Panc1 (cell line): ENCODE results near the gene TMEM163. TPM values are rescaled to one million over a fixed set of nuclear protein-coding genes. Genes with fewer than 3 reads are reported as not detected.
"Not testable (repeated sequence)": the region's sequence is repeated elsewhere in the genome, so short reads cannot be mapped to it uniquely, and the experiment has no call there.

Experiments used
- ATAC-seq: fragments of 200-7000 bp; cut with Tn5 transposase; 2 replicates; pipeline ENCODE4 v1.9.1; 2020; ENCODE audit warnings: mild to moderate bottlenecking, moderate library complexity
- BruUV-seq: library from RNA; stranded (reverse); fragments of 400-500 nt; replicated peaks from 2 replicates; lab custom pipeline; 2021; lab: Mats Ljungman, UMichigan
- CTCF ChIA-PET: fragments of 300-600 bp; sonication (Branson Sonifier 250); formaldehyde crosslinking; loops from one replicate; lab custom pipeline; 2022; ENCODE audit warnings: antibody characterized with exemption; lab: Charles Lee
- POLR2A ChIA-PET: fragments of 300-600 bp; sonication (Branson Sonifier 250); formaldehyde crosslinking; loops from one replicate; lab custom pipeline; 2022; ENCODE audit warnings: antibody characterized with exemption; lab: Charles Lee
- DNase-seq: peaks from one replicate; pipeline ENCODE4 v3.0.0-alpha.2; 2010; ENCODE audit warnings: low read depth, low spot score
- H3K27ac ChIP-seq: 2 replicates; pipeline ENCODE4 v1.5.1; 2011; ENCODE audit warnings: mild to moderate bottlenecking, low read length, inconsistent platforms
- H3K27me3 ChIP-seq: fragments of 200-500 bp; sonication (Bioruptor generic); 2 replicates; pipeline ENCODE4 v1.6.0; 2014; ENCODE audit warnings: low read length, inconsistent platforms; ENCODE audit not compliant: control insufficient read depth, insufficient read depth
- H3K36me3 ChIP-seq: fragments of 200-500 bp; sonication (Bioruptor generic); 2 replicates; pipeline ENCODE4 v1.5.1; 2014; ENCODE audit warnings: inconsistent platforms, mild to moderate bottlenecking, low read length, moderate library complexity; ENCODE audit not compliant: control insufficient read depth, insufficient read depth
- H3K4me1 ChIP-seq: 2 replicates; pipeline ENCODE4 v1.5.1; 2011; ENCODE audit warnings: inconsistent platforms, mild to moderate bottlenecking, low read length, moderate library complexity; ENCODE audit not compliant: control insufficient read depth, insufficient read depth
- H3K4me3 ChIP-seq, 2 experiments: 2 replicates each; pipeline ENCODE4 v1.5.1; 2011 to 2012; ENCODE audit warnings: low read depth in 2 of 2, low read length in 2 of 2, mild to moderate bottlenecking in 2 of 2, inconsistent platforms in 1 of 2, moderate library complexity in 1 of 2
- H3K9me3 ChIP-seq: fragments of 200-500 bp; sonication (Bioruptor generic); 2 replicates; pipeline ENCODE4 v1.5.1; 2014; ENCODE audit warnings: low read depth, mild to moderate bottlenecking, inconsistent platforms, low read length, moderate library complexity; ENCODE audit not compliant: control insufficient read depth, insufficient read depth
- POLR2AphosphoS5 ChIP-seq: IDR thresholded peaks from 2 replicates; pipeline ENCODE4 v1.6.1; 2012; ENCODE audit warnings: mild to moderate bottlenecking, low read depth, low read length, moderate library complexity
- SIN3A ChIP-seq: IDR thresholded peaks from 2 replicates; pipeline ENCODE4 v1.6.1; 2012; ENCODE audit warnings: low read depth, mild to moderate bottlenecking, low read length, moderate library complexity, borderline replicate concordance; ENCODE audit not compliant: insufficient read depth
- TCF7L2 ChIP-seq: IDR thresholded peaks from 2 replicates; pipeline ENCODE4 v1.6.1; 2011; ENCODE audit warnings: mild to moderate bottlenecking, low read depth, low read length, inconsistent platforms
- in situ Hi-C: cut with HindIII; loops from 2 replicates; pipeline ENCODE4 v1.10.0; 2016; ENCODE audit warnings: low sequenced_read_pairs, low pct_unique_long_range_greater_than_20kb
- intact Hi-C: fragments of 100-400 bp; cut with micrococcal nuclease; formaldehyde crosslinking; loops from one replicate; pipeline ENCODE4 v1.10.0; 2022; ENCODE audit not compliant: unreplicated experiment
- total RNA-seq: library from RNA; stranded (reverse); gene quantifications from one replicate; pipeline ENCODE4 v1.2.1, GENCODE V29; 2021; ENCODE audit not compliant: unreplicated experiment
- TF ChIP-seq, protein P1 (sequence below), 2 experiments: IDR thresholded peaks; 2 replicates each; pipeline ENCODE4 v1.6.1; 2011 to 2012; ENCODE audit warnings: low read depth in 2 of 2, control low read depth in 1 of 2, low read length in 1 of 2, mild to moderate bottlenecking in 1 of 2, moderate library complexity in 1 of 2; ENCODE audit not compliant: insufficient read depth in 1 of 2
- TF ChIP-seq, protein P2 (sequence below): fragments of 450-650 bp; IDR thresholded peaks from 2 replicates; pipeline ENCODE4 v1.5.1; 2017; ENCODE audit warnings: mild to moderate bottlenecking

The TMEM163 gene
- total RNA-seq, 1 experiment from 2014 or later = not detected

- H3K36me3 ChIP-seq = no peaks in the 10 kb centered on the region
- H3K9me3 ChIP-seq = no peaks in the 10 kb centered on the region
- no TSS peak for BruUV-seq
- intact Hi-C loops = no loop called here
- no peak for DNase-seq
- H3K27ac ChIP-seq = no peak overlapping the region
- H3K27me3 ChIP-seq = peaks cover 5% of the 10 kb centered on the region; the same call in 1 of the 2 replicates
- no peak for ATAC-seq
- H3K4me3 ChIP-seq = no peak overlapping the region
- in situ Hi-C loops = no loop called here
- ChIA-PET CTCF (no interaction called here), POLR2A (no interaction called here)
- H3K4me1 ChIP-seq = no peaks in the 10 kb centered on the region
- TF ChIP-seq TCF7L2 = no peak
- TF ChIP-seq POLR2AphosphoS5 = no peak
- TF ChIP-seq, protein P1, sequence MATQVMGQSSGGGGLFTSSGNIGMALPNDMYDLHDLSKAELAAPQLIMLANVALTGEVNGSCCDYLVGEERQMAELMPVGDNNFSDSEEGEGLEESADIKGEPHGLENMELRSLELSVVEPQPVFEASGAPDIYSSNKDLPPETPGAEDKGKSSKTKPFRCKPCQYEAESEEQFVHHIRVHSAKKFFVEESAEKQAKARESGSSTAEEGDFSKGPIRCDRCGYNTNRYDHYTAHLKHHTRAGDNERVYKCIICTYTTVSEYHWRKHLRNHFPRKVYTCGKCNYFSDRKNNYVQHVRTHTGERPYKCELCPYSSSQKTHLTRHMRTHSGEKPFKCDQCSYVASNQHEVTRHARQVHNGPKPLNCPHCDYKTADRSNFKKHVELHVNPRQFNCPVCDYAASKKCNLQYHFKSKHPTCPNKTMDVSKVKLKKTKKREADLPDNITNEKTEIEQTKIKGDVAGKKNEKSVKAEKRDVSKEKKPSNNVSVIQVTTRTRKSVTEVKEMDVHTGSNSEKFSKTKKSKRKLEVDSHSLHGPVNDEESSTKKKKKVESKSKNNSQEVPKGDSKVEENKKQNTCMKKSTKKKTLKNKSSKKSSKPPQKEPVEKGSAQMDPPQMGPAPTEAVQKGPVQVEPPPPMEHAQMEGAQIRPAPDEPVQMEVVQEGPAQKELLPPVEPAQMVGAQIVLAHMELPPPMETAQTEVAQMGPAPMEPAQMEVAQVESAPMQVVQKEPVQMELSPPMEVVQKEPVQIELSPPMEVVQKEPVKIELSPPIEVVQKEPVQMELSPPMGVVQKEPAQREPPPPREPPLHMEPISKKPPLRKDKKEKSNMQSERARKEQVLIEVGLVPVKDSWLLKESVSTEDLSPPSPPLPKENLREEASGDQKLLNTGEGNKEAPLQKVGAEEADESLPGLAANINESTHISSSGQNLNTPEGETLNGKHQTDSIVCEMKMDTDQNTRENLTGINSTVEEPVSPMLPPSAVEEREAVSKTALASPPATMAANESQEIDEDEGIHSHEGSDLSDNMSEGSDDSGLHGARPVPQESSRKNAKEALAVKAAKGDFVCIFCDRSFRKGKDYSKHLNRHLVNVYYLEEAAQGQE (IDR thresholded peaks at IDR 0.05; ENCODE audit: insufficient read depth in 1 of 2, low read depth in 2 of 2, low read length in 1 of 2) = no peak
- TF ChIP-seq SIN3A = no peak
- TF ChIP-seq, protein P2, sequence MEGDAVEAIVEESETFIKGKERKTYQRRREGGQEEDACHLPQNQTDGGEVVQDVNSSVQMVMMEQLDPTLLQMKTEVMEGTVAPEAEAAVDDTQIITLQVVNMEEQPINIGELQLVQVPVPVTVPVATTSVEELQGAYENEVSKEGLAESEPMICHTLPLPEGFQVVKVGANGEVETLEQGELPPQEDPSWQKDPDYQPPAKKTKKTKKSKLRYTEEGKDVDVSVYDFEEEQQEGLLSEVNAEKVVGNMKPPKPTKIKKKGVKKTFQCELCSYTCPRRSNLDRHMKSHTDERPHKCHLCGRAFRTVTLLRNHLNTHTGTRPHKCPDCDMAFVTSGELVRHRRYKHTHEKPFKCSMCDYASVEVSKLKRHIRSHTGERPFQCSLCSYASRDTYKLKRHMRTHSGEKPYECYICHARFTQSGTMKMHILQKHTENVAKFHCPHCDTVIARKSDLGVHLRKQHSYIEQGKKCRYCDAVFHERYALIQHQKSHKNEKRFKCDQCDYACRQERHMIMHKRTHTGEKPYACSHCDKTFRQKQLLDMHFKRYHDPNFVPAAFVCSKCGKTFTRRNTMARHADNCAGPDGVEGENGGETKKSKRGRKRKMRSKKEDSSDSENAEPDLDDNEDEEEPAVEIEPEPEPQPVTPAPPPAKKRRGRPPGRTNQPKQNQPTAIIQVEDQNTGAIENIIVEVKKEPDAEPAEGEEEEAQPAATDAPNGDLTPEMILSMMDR = no peak
Measured at GRCh38 chr2:134567666-134568065, 151.1 kb downstream of the TMEM163 start.

DNA sequence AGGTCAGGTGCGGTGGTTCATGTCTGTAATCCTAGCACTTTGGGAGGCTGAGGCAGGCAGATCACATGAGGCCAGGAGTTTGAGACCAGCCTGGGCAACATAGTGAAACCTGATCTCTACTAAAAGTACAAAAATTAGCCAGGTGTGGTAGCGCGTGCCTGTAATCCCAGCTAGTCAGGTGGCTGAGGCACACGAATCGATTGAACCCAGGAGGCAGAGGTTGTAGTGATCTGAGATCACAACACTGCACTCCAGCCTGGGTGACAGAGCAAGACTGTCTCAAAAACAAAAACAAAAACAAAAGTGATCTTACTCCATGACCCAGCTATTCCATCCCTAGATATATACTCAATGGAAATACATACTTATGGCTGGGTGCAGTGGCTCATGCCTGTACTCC is 153.8 kb downstream of the TMEM163 start:
- intact Hi-C loops, H3K9me3 ChIP-seq, in situ Hi-C loops, POLR2A ChIA-PET, H3K4me1 ChIP-seq, H3K27ac ChIP-seq, ATAC-seq, H3K36me3 ChIP-seq, DNase-seq, H3K27me3 ChIP-seq, CTCF ChIA-PET, BruUV-seq, H3K4me3 ChIP-seq: not testable (repeated sequence)

DNA sequence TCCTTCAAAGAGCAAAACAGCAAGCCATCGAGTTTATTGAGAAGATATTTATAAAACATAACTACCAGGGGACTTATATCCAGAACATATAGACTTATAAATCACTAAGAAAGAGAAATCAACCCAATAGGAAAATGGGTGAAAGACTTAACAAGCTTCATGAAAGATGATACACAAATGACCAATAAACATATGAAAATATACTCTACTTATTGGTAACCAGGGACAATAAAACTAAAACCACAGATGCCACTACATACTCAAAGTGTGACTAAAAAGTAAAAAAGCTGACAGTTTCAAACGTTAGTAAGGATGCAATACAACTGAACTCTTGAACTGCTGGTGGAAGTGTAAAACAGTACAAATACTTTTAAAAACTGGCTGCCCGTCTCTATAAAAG is 154.3 kb downstream of the TMEM163 start:
- in situ Hi-C loops (no loop called here), intact Hi-C loops (no loop called here)
- no peak overlapping the region for H3K27ac ChIP-seq
- no peaks in the 10 kb centered on the region for H3K9me3 ChIP-seq
- H3K36me3 ChIP-seq = no peaks in the 10 kb centered on the region
- ATAC-seq = no peak
- no peaks in the 10 kb centered on the region for H3K4me1 ChIP-seq
- no TSS peak for BruUV-seq
- ChIA-PET CTCF (no interaction called here), POLR2A (no interaction called here)
- DNase-seq = no peak
- no peak overlapping the region for H3K4me3 ChIP-seq
- peaks cover 5% of the 10 kb centered on the region; the same call in 1 of the 2 replicates for H3K27me3 ChIP-seq
- no peak for TF ChIP-seq TCF7L2
- TF ChIP-seq, protein P2 = no peak
- TF ChIP-seq, protein P1 (IDR thresholded peaks at IDR 0.05; ENCODE audit: insufficient read depth in 1 of 2, low read depth in 2 of 2, low read length in 1 of 2) = no peak
- TF ChIP-seq POLR2AphosphoS5 = no peak
